OCI-LY1 (cell line): ENCODE results near the gene SLC45A1.
A peak's percentile ranks its signal among the peaks of the same experiment; 100 is the strongest.

Experiments used
- H2AFZ ChIP-seq: fragments of 200-600 bp; sonication (generic), shearing (Covaris generic); 2 replicates; pipeline ENCODE4 v1.6.0; 2014; ENCODE audit warnings: antibody characterized with exemption, mild to moderate bottlenecking, low read length
- H3F3A ChIP-seq: fragments of 200-600 bp; sonication (generic), shearing (Covaris generic); 2 replicates; pipeline ENCODE4 v1.6.0; 2014; ENCODE audit warnings: mild to moderate bottlenecking, antibody characterized with exemption, low read length, moderate library complexity; ENCODE audit not compliant: insufficient read depth
- H3K27ac ChIP-seq: fragments of 200-600 bp; sonication (generic); 2 replicates; pipeline ENCODE4 v1.5.1; 2014; ENCODE audit warnings: low read length, mixed run types, mild to moderate bottlenecking, low read depth; ENCODE audit not compliant: poor library complexity, severe bottlenecking
- H3K27me3 ChIP-seq: fragments of 200-600 bp; sonication (generic); 2 replicates; pipeline ENCODE4 v1.6.0; 2014; ENCODE audit warnings: antibody characterized with exemption, mild to moderate bottlenecking, low read length, moderate library complexity; ENCODE audit not compliant: insufficient read depth
- H3K36me3 ChIP-seq: fragments of 200-600 bp; sonication (generic); 2 replicates; pipeline ENCODE4 v1.6.1; 2014; ENCODE audit warnings: mild to moderate bottlenecking, antibody characterized with exemption, low read length, moderate library complexity, mixed read lengths; ENCODE audit not compliant: insufficient read depth
- H3K4me1 ChIP-seq: fragments of 200-600 bp; sonication (generic); 2 replicates; pipeline ENCODE4 v1.5.1; 2014; ENCODE audit warnings: mild to moderate bottlenecking, low read length, moderate library complexity; ENCODE audit not compliant: insufficient read depth, severe bottlenecking
- H3K4me2 ChIP-seq: fragments of 200-600 bp; sonication (generic), shearing (Covaris generic); 2 replicates; pipeline ENCODE4 v1.6.1; 2014; ENCODE audit warnings: low read length
- H3K4me3 ChIP-seq: fragments of 200-600 bp; sonication (generic); 2 replicates; pipeline ENCODE4 v1.5.1; 2014; ENCODE audit warnings: low read length, low read depth, mild to moderate bottlenecking, mixed read lengths; ENCODE audit not compliant: poor library complexity, severe bottlenecking
- H3K79me2 ChIP-seq: fragments of 200-600 bp; shearing (Covaris generic); 2 replicates; pipeline ENCODE4 v1.6.1; 2016; ENCODE audit warnings: mixed run types, low read length, mixed read lengths; ENCODE audit not compliant: insufficient read depth
- H3K9ac ChIP-seq: fragments of 200-600 bp; sonication (generic), shearing (Covaris generic); 2 replicates; pipeline ENCODE4 v1.6.1; 2014; ENCODE audit warnings: mild to moderate bottlenecking, low read length, mixed read lengths
- H3K9me2 ChIP-seq: fragments of 200-600 bp; sonication (generic), shearing (Covaris generic); 2 replicates; pipeline ENCODE4 v1.6.1; 2014; ENCODE audit warnings: low read depth, mild to moderate bottlenecking, low read length, mixed read lengths
- H3K9me3 ChIP-seq: fragments of 200-600 bp; shearing (Covaris generic); 2 replicates; pipeline ENCODE4 v1.6.1; 2014; ENCODE audit warnings: low read length, mixed read lengths
- H4K20me1 ChIP-seq: fragments of 200-600 bp; sonication (generic), shearing (Covaris generic); 2 replicates; pipeline ENCODE4 v1.6.0; 2016; ENCODE audit warnings: mild to moderate bottlenecking, low read length; ENCODE audit not compliant: insufficient read depth
- CTCF ChIP-seq: fragments of 200-600 bp; sonication (generic), shearing (Covaris generic); IDR thresholded peaks from 2 replicates; pipeline ENCODE4 v1.5.1; 2017; ENCODE audit warnings: mild to moderate bottlenecking, antibody characterized with exemption, low read length, moderate library complexity, mixed read lengths
- EZH2 ChIP-seq: fragments of 200-600 bp; sonication (generic), shearing (Covaris generic); IDR thresholded peaks from 2 replicates; pipeline ENCODE4 v1.8.0; 2017; ENCODE audit warnings: borderline replicate concordance, mixed run types, mild to moderate bottlenecking, antibody characterized with exemption, low read length, moderate library complexity, mixed read lengths

SLC45A1 gene

GRCh38 chr1:8349961-8350360, 32.0 kb downstream of the SLC45A1 start:
- no peak overlapping the region for H3K4me2 ChIP-seq
- no peaks in the 10 kb centered on the region for H3K4me1 ChIP-seq
- no peak overlapping the region for H3K9ac ChIP-seq
- no peaks in the 10 kb centered on the region for H3K9me3 ChIP-seq
- H3K36me3 ChIP-seq, result peaks cover 28% of the 10 kb centered on the region
- H3K4me3 ChIP-seq, result no peak overlapping the region
- no peaks in the 10 kb centered on the region for H3K79me2 ChIP-seq
- peaks cover 8% of the 10 kb centered on the region; the same call in 1 of the 2 replicates for H3F3A ChIP-seq
- H2AFZ ChIP-seq, result no peak overlapping the region
- TF ChIP-seq CTCF (no peak), EZH2 (no peak)
- H3K27me3 ChIP-seq, result no peaks in the 10 kb centered on the region
- H3K27ac ChIP-seq, result no peak overlapping the region
- no peaks in the 10 kb centered on the region for H3K9me2 ChIP-seq
- no peaks in the 10 kb centered on the region for H4K20me1 ChIP-seq

GRCh38 chr1:8350914-8351684, 33.2 kb downstream of the SLC45A1 start:
- TF ChIP-seq EZH2 (no peak), CTCF (no peak)
- Histone ChIP-seq H3K4me2 (no peak overlapping the region), H3K4me1 (no peaks in the 10 kb centered on the region), H2AFZ (no peak overlapping the region), H3K79me2 (no peaks in the 10 kb centered on the region), H3K9ac (no peak overlapping the region), H3K9me3 (no peaks in the 10 kb centered on the region), H3K27me3 (no peaks in the 10 kb centered on the region), H3K27ac (no peak overlapping the region), H3F3A (peaks cover 8% of the 10 kb centered on the region; the same call in 1 of the 2 replicates), H3K4me3 (no peak overlapping the region), H3K36me3 (peaks cover 39% of the 10 kb centered on the region), H4K20me1 (no peaks in the 10 kb centered on the region), H3K9me2 (no peaks in the 10 kb centered on the region)

- no peaks in the 10 kb centered on the region for H3K9me2 ChIP-seq
Observed at GRCh38 chr1:8351693-8352470, 34.0 kb downstream of the SLC45A1 start.

More at GRCh38 chr1:8351693-8352470, 34.0 kb downstream of the SLC45A1 start:
- no peak overlapping the region for H3K9ac ChIP-seq
- H3K27ac ChIP-seq, result no peak overlapping the region
- no peak overlapping the region for H3K4me2 ChIP-seq
- no peaks in the 10 kb centered on the region for H3K27me3 ChIP-seq
- H3K9me3 ChIP-seq, result no peaks in the 10 kb centered on the region
- H3K4me3 ChIP-seq, result no peak overlapping the region
- peaks cover 47% of the 10 kb centered on the region for H3K36me3 ChIP-seq
- no peaks in the 10 kb centered on the region for H3K4me1 ChIP-seq
- H3F3A ChIP-seq, result peaks cover 8% of the 10 kb centered on the region; the same call in 1 of the 2 replicates
- no peaks in the 10 kb centered on the region for H4K20me1 ChIP-seq
- H2AFZ ChIP-seq, result no peak overlapping the region
- no peak for TF ChIP-seq EZH2
- TF ChIP-seq CTCF, result peak; percentile 89
- H3K79me2 ChIP-seq, result no peaks in the 10 kb centered on the region
